NB4 (cell line): Measurements from ENCODE around the gene RETREG2.

Source experiments
- CTCF ChIP-seq: IDR thresholded peaks from one replicate; pipeline ENCODE4 v1.5.1; 2012; ENCODE audit warnings: low read depth, low read length
- MYC ChIP-seq: IDR thresholded peaks from 2 replicates; pipeline ENCODE4 v1.6.1; 2011; ENCODE audit warnings: low read depth, low read length
- POLR2A ChIP-seq: IDR thresholded peaks from 2 replicates; pipeline ENCODE4 v1.6.1; 2011; ENCODE audit warnings: mild to moderate bottlenecking; ENCODE audit not compliant: insufficient read length; ENCODE audit errors: extremely low read depth
- TF ChIP-seq, protein P1 (sequence below): IDR thresholded peaks from 2 replicates; pipeline ENCODE4 v1.6.1; 2011; ENCODE audit warnings: low read depth, low read length

DNA sequence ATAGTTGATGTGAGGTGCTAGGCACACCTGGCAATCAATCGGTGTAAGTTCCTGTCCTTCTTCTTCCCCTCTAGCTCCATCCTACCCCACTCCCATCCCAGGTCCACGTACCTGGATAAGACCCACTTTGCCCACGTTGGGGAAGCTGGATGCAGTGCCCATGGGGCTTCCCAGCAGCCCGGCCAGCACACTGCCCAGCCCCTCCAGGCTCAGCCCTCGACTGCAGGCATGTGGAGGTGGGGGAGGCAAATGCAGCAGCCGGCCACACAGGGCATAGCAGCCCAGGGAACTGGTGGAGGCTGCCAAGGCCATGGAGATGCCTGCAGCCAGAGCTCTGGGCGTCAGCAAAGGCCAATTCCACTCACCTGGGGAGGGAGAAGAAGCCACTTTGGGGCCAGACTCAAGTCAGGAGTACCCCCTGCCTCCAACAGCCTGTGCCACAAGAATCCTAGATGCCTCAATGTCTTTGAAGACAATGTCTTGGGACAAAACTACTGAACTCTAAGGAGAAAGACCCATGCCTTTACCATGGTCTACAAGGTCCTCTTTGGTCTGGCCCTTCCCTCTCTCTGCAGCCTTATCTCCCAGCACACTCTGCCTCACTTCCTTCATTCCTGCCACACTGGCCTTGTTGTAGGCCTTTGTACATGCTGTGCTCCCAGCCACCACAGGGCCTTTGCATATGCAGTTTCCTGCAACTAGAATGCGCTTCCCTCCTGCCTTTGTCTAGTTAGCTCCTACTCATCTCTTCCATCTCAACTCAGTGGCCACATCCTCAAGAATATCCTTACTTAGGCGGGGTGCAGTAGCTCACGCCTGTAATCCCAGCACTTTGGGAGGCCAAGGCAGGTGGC lies 12.8 kb upstream of the RETREG2 start:
- TF ChIP-seq CTCF, result no peak
- no peak for TF ChIP-seq POLR2A
- TF ChIP-seq, protein P1, sequence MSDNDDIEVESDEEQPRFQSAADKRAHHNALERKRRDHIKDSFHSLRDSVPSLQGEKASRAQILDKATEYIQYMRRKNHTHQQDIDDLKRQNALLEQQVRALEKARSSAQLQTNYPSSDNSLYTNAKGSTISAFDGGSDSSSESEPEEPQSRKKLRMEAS, result no peak
- TF ChIP-seq MYC, result no peak
